Activated T-helper 17 cell treated with anti-CD3 and anti-CD28 coated beads, Interleukin-2, amount 50 U/mL, for 72 hours (primary cell): Measurements from ENCODE around the gene AUH. TPM values are rescaled to one million over a fixed set of nuclear protein-coding genes. Genes with fewer than 3 reads are reported as not detected.

ENCODE experiments used
- ATAC-seq: fragments of 150-1000 bp; cut with Tn5 transposase; replicated peaks from 2 replicates; pipeline ENCODE4 v1.10.0; 2021; ENCODE audit warnings: mild to moderate bottlenecking, moderate library complexity
- H3K27ac Mint-ChIP-seq: one replicate; pipeline ENCODE4 v1.8.0; 2022; ENCODE audit warnings: mixed read lengths
- H3K27me3 Mint-ChIP-seq: one replicate; pipeline ENCODE4 v1.8.0; 2022; ENCODE audit warnings: mixed read lengths
- H3K36me3 Mint-ChIP-seq: one replicate; pipeline ENCODE4 v1.8.0; 2022; ENCODE audit warnings: low read depth, mild to moderate bottlenecking, mixed read lengths
- H3K4me1 Mint-ChIP-seq: one replicate; pipeline ENCODE4 v1.8.0; 2022; ENCODE audit warnings: mixed read lengths
- H3K4me3 Mint-ChIP-seq: one replicate; pipeline ENCODE4 v1.8.0; 2022; ENCODE audit warnings: mild to moderate bottlenecking, mixed read lengths
- H3K9me3 Mint-ChIP-seq: one replicate; pipeline ENCODE4 v1.8.0; 2022; ENCODE audit warnings: mixed read lengths
- total RNA-seq, 2 donors: library from RNA; stranded (reverse); gene quantifications; one replicate each; pipeline ENCODE4 v1.2.3, GENCODE V29; 2022

AUH gene
- total RNA-seq, 2 donors from 2014 or later = 38.2 to 45.7 TPM

- Mint-ChIP-seq H3K27me3 (no peaks in the 10 kb centered on the region), H3K9me3 (peaks cover 4% of the 10 kb centered on the region), H3K27ac (peak overlapping the region; percentile 48), H3K36me3 (peaks cover 17% of the 10 kb centered on the region), H3K4me3 (no peak overlapping the region), H3K4me1 (peaks cover 27% of the 10 kb centered on the region)
- no peak for ATAC-seq
Measured at GRCh38 chr9:91188719-91189590, 172.8 kb downstream of the AUH start.

GRCh38 chr9:91187965-91188344 is 173.8 kb downstream of the AUH start:
- H3K9me3 Mint-ChIP-seq = peaks cover 4% of the 10 kb centered on the region
- H3K36me3 Mint-ChIP-seq = peaks cover 7% of the 10 kb centered on the region
- no peak for ATAC-seq
- H3K27me3 Mint-ChIP-seq = no peaks in the 10 kb centered on the region
- H3K4me3 Mint-ChIP-seq = no peak overlapping the region
- no peak overlapping the region for H3K27ac Mint-ChIP-seq
- peaks cover 20% of the 10 kb centered on the region for H3K4me1 Mint-ChIP-seq

GRCh38 chr9:91187311-91187964 is 174.3 kb downstream of the AUH start:
- Mint-ChIP-seq H3K27ac (peak overlapping the region; percentile 56), H3K4me3 (peak overlapping the region; percentile 0), H3K4me1 (peaks cover 19% of the 10 kb centered on the region), H3K36me3 (peaks cover 6% of the 10 kb centered on the region), H3K27me3 (no peaks in the 10 kb centered on the region), H3K9me3 (peaks cover 4% of the 10 kb centered on the region)
- ATAC-seq = no peak

GRCh38 chr9:91186632-91187108 is 175.0 kb downstream of the AUH start:
- H3K27ac Mint-ChIP-seq = peak overlapping the region; percentile 56

GRCh38 chr9:91185193-91185886 is 176.4 kb downstream of the AUH start:
- Mint-ChIP-seq H3K27ac (no peak overlapping the region), H3K36me3 (no peaks in the 10 kb centered on the region), H3K4me3 (no peak overlapping the region), H3K4me1 (peaks cover 9% of the 10 kb centered on the region), H3K27me3 (no peaks in the 10 kb centered on the region), H3K9me3 (peaks cover 4% of the 10 kb centered on the region)
- ATAC-seq = no peak

More at GRCh38 chr9:91186632-91187108, 175.0 kb downstream of the AUH start:
- H3K36me3 Mint-ChIP-seq = no peaks in the 10 kb centered on the region
- H3K27me3 Mint-ChIP-seq = no peaks in the 10 kb centered on the region
- peak overlapping the region; percentile 0 for H3K4me3 Mint-ChIP-seq
- peak; percentile 72 for ATAC-seq
- peaks cover 4% of the 10 kb centered on the region for H3K9me3 Mint-ChIP-seq
- peaks cover 11% of the 10 kb centered on the region for H3K4me1 Mint-ChIP-seq

GRCh38 chr9:91182429-91183225 is 179.1 kb downstream of the AUH start:
- no peaks in the 10 kb centered on the region for H3K27me3 Mint-ChIP-seq
- ATAC-seq = no peak
- no peaks in the 10 kb centered on the region for H3K36me3 Mint-ChIP-seq
- H3K4me1 Mint-ChIP-seq = peaks cover 9% of the 10 kb centered on the region
- H3K27ac Mint-ChIP-seq = no peak overlapping the region
- H3K4me3 Mint-ChIP-seq = no peak overlapping the region
- no peaks in the 10 kb centered on the region for H3K9me3 Mint-ChIP-seq

- no peak for ATAC-seq
- Mint-ChIP-seq H3K9me3 (no peaks in the 10 kb centered on the region), H3K27ac (no peak overlapping the region), H3K4me3 (no peak overlapping the region), H3K36me3 (no peaks in the 10 kb centered on the region), H3K27me3 (no peaks in the 10 kb centered on the region), H3K4me1 (no peaks in the 10 kb centered on the region)
Measured at GRCh38 chr9:91181541-91181940, 180.2 kb downstream of the AUH start.

GRCh38 chr9:91180930-91181268 is 180.8 kb downstream of the AUH start:
- no peak overlapping the region for H3K4me3 Mint-ChIP-seq
- ATAC-seq = no peak
- H3K27me3 Mint-ChIP-seq = no peaks in the 10 kb centered on the region
- no peak overlapping the region for H3K27ac Mint-ChIP-seq
- no peaks in the 10 kb centered on the region for H3K9me3 Mint-ChIP-seq
- H3K4me1 Mint-ChIP-seq = no peaks in the 10 kb centered on the region
- no peaks in the 10 kb centered on the region for H3K36me3 Mint-ChIP-seq

GRCh38 chr9:91180240-91180929 is 181.3 kb downstream of the AUH start:
- ATAC-seq = no peak
- no peaks in the 10 kb centered on the region for H3K9me3 Mint-ChIP-seq
- H3K4me1 Mint-ChIP-seq = peaks cover 2% of the 10 kb centered on the region
- H3K36me3 Mint-ChIP-seq = no peaks in the 10 kb centered on the region
- no peak overlapping the region for H3K27ac Mint-ChIP-seq
- H3K4me3 Mint-ChIP-seq = no peak overlapping the region
- no peaks in the 10 kb centered on the region for H3K27me3 Mint-ChIP-seq

GRCh38 chr9:91179237-91180138 is 182.2 kb downstream of the AUH start:
- no peaks in the 10 kb centered on the region for H3K27me3 Mint-ChIP-seq

GRCh38 chr9:91178281-91179236 is 183.2 kb downstream of the AUH start:
- Mint-ChIP-seq H3K4me1 (peaks cover 16% of the 10 kb centered on the region), H3K27me3 (no peaks in the 10 kb centered on the region), H3K27ac (peak overlapping the region; percentile 94), H3K36me3 (no peaks in the 10 kb centered on the region), H3K4me3 (peak overlapping the region; percentile 69), H3K9me3 (no peaks in the 10 kb centered on the region)
- peak; percentile 16 for ATAC-seq

More at GRCh38 chr9:91179237-91180138, 182.2 kb downstream of the AUH start:
- H3K27ac Mint-ChIP-seq = no peak overlapping the region
- H3K9me3 Mint-ChIP-seq = no peaks in the 10 kb centered on the region
- H3K36me3 Mint-ChIP-seq = no peaks in the 10 kb centered on the region
- no peak for ATAC-seq
- no peak overlapping the region for H3K4me3 Mint-ChIP-seq
- peaks cover 11% of the 10 kb centered on the region for H3K4me1 Mint-ChIP-seq
